ENCODE data around the gene RPS6KA1.
"Not testable (repeated sequence)": the region's sequence is repeated elsewhere in the genome, so short reads cannot be mapped to it uniquely, and the experiment has no call there.

RPS6KA1 gene

DNA sequence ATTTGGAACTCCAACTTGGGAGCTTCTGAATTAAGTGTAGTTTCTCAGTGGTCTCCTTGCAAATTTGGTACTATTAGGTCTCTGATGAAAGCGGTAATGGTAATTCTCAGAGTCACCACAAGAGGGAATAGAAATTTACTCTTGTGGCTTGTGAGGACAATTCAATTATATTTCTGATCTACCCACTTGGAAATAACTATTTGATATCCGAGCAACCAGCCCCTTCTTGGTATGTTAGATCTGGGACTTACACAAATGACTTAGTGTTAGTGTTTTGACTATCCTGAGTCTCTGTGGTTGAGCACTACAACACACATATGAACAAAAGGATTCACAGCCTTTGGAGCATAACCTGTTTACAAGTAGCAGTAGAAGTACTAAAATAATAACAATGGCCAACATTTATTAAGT is 68.1 kb downstream of the RPS6KA1 start:
- DNase-seq (ENCODE audit: low read depth in 2 of 2), result no peak

DNA sequence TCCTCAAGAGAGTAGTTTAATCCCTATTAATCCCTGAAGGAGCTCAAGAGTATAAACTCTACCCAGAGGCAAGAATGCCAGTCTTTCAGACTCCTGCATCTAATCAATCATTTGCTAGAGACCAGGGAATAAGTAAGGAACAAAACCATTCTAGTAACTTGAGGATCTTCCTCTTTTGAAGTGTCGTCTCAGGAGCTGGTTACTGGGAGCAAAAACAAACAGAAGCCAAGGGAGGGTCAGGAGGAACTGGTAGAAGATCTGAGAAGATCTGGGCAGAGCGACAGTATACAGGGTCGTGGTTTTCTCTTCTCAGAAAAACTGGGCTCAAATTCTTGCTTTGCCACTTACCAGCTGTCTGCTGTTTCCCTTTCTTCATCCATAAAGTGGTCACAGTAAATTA is 69.3 kb downstream of the RPS6KA1 start:
- no peak for DNase-seq (ENCODE audit: low read depth in 2 of 2)

DNA sequence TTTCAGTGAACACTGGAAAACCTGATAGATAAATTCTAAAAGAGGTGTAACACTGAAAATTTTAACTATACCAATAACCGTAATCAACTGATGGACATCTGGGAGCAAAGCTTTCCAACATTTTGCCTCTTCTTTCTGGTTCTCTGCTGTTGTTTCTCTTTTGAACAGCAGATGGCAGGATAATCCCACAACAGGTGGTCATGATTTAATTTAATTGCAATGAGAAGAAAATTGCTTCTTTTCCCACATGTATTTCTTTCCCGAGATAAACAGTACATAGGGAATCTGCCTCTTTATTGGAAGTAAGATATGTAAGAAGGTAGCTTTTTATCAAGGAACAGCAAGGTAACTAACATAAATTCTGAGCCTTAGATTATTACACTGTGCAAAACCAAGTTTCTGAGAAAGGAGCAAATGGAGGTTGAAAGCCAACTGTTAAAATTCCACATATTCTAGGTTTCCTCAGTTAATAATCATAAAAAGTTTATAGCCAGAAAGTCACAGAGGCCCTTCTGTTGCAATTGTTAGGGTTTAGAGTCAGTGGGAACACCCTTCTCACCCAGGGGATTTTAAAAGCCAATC is 72.9 kb downstream of the RPS6KA1 start:
- DNase-seq (ENCODE audit: low read depth in 2 of 2), result peak in 1 of 2 donors; percentile 9

DNA sequence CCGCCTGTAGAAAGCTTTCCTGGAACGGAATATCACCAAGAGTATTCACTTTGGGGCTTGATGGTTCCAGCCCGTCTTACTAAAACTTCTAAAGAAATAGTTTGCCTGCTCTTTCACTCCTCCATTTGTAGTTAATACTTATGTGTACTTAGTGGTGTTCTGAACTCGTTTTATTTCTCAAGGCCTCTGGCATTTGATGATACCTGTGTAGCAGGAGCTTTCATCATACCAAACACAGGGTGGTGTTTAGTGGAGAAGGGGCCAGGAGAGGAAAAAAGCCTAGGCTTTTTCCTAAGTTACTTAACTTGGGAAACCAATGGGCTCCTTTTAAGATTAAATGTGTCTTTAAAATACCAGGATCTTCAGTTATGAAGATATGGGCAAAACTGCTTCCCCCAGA is 74.3 kb downstream of the RPS6KA1 start:
- DNase-seq (ENCODE audit: low read depth in 2 of 2), result no peak

DNA sequence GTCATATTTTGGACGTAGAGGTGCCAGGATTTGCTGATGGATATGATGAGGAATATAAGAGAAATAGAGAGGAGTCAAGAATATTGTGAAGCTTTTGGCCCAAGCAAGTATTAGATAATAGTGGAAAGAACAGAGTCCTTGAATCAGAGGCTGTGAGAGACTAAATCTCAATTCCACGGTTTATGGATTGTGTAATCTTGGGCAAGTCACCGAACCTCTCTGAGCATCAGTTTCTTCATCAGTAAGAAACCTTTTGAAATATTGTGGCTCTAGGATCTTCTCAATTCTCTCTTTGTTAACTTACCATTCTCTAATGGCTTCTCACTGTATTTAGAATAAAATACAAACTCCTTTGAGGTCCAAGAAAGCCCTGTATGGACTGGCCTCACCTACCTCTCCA is 77.6 kb downstream of the RPS6KA1 start:
- DNase-seq (ENCODE audit: low read depth in 2 of 2), result no peak

DNA sequence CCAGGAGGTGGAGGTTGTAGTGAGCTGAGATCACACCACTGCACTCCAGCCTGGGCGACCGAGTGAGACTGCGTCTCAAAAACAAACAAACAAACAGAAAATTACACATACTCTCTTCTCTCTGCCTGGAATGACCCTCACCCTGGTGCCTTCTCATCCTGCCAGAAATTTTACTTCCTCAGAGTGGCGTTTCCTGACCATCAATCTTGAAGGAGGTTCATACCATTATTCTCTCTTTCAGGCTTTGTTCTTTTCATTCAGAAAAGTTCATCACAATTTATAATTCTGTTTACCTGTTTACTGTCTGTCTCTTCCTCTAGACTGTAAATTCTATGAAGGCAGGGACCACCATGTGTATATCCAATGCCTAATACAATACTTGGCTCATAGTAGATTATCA is 79.3 kb downstream of the RPS6KA1 start:
- DNase-seq (ENCODE audit: low read depth in 2 of 2), result no peak

DNA sequence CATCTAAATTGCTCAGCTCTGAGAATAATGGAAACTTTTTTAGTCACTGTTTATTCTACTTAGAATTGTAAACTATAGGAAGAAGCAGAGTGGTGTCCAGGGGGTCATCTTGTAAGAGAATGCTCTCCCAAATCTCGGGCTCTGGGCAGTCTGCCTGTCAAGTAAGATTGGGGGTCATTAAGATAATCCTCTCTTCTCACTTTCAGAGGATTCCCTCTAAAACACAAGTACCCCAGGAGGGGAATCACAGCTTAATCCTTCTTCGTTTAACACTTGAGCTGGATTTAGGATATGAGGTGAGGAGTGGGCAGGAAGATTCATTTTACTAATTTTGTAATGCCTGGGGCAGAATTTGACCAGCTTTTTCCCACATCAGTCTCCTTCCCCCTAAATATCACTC is 81.2 kb downstream of the RPS6KA1 start:
- no peak for DNase-seq (ENCODE audit: low read depth in 2 of 2)

DNA sequence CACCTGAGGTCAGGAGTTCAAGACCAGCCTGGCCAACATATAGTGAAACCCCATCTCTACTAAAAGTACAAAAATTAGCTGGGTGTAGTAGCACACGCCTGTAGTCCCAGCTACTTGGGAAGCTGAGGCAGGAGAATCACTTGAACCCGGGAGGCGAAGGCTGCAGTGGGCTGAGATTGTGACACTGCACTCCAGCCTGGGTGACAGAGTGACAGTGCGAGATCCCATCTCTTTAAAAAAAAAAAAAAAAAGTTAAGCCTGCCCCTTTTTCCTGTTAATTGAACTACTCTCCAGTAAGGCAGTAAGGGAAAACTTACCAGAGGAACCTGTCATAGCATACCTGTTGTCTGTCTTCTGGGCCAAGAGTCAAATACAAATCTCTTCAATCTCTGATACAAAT is 83.1 kb downstream of the RPS6KA1 start:
- not testable (repeated sequence) for DNase-seq (ENCODE audit: low read depth in 2 of 2)

DNA sequence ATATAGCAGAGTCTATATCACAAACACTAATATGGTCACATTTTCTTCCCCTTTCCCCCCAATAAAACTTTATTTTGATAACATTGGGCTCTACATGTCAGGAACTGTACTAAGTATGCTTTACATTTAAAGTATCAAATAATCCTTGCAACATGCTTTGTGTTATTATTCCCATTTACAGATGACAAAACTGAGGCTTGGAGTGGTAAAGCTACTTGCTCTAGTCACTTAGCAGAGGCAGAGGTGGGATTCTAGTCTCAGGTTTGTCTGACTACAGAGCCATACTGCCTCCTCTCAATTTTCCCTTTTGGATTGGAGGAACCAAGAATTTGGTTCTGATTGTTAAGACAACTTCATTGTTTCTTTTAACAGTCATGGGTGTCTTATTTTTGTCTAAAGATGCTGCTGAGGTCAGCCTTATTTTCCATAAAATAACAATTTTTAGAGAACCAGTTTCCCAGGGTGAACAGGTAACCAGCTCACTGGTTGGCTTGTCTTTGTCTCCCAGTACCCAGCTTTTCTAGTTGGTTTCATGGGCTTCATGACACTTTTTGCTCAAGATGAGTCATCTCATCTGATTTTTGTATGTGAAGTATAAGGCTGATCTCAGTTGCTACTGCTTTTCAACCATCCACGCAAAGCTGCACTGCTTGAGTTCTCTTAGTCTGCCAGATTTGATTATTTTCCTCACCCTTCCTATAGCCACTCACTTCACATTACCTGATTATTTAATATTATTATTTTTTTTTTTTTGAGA is 85.3 kb downstream of the RPS6KA1 start:
- DNase-seq (ENCODE audit: low read depth in 2 of 2), result no peak

DNA sequence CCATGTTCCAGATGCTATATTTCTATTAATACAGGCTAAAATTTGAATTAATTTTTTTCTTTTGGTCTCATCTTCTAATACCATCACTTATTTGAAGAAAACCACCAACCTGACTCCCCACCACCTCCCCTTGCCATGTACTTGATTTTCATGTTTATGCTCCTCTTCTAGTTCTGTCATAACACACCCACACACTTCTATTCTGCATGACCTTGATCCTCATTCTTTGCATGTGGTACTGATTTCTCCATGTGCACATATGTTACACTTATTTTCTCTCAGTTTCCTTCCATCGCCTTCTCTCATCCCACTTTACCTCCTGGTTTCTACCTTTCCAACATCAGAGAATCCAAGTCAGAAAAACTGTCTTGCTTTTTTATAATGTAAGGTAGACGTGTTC is 87.3 kb downstream of the RPS6KA1 start:
- DNase-seq (ENCODE audit: low read depth in 2 of 2), result no peak

DNA sequence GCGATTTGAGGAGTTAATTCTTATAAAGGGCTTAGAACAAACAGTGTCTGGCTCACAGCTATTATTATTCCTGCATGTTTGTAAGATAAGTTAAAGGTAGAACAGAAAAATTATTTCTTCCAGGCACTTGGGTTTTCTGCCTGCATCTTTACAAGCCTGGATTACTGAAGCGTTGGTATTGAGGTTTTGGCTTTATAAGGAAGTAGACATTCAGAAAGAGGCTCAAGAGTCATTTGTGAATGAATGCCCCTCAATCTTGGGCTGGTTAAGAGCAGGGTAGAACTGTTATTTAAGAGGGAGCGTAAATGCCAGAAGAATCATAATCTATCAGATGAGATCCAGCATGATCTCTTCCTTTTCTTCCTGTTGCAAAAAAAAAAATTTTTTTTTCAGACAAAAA is 89.0 kb downstream of the RPS6KA1 start:
- no peak for DNase-seq (ENCODE audit: low read depth in 2 of 2)
